Measurements from ENCODE around the gene DHX34.
A peak's percentile ranks its signal among the peaks of the same experiment; 100 is the strongest.
"Not testable (repeated sequence)": the region's sequence is repeated elsewhere in the genome, so short reads cannot be mapped to it uniquely, and the experiment has no call there.

The DHX34 gene

GRCh38 chr19:47386582-47386981, 37.5 kb downstream of the DHX34 start:
- DNase-seq: not testable (repeated sequence)

- DNase-seq: not testable (repeated sequence)
Measured at GRCh38 chr19:47387623-47388022, 38.5 kb downstream of the DHX34 start.

GRCh38 chr19:47388721-47389120, 39.6 kb downstream of the DHX34 start:
- DNase-seq: not testable (repeated sequence)

GRCh38 chr19:47389150-47389556, 40.0 kb downstream of the DHX34 start:
- DNase-seq: no peak

GRCh38 chr19:47390533-47391488, 41.7 kb downstream of the DHX34 start:
- DNase-seq: no peak

GRCh38 chr19:47391510-47392223, 42.6 kb downstream of the DHX34 start:
- DNase-seq: peak in 47 of 56 donors; percentile 14 to 83 (median 42)

- no peak for DNase-seq
Measured at GRCh38 chr19:47398707-47399597, 49.8 kb downstream of the DHX34 start.

GRCh38 chr19:47402504-47402903, 53.4 kb downstream of the DHX34 start:
- no peak for DNase-seq

GRCh38 chr19:47404334-47405196, 55.5 kb downstream of the DHX34 start:
- no peak for DNase-seq

- no peak for DNase-seq
Measured at GRCh38 chr19:47405197-47405550, 56.1 kb downstream of the DHX34 start.

- no peak for DNase-seq
Measured at GRCh38 chr19:47405854-47406417, 56.8 kb downstream of the DHX34 start.

GRCh38 chr19:47406711-47407416, 57.7 kb downstream of the DHX34 start:
- DNase-seq: no peak

GRCh38 chr19:47407417-47407774, 58.3 kb downstream of the DHX34 start:
- no peak for DNase-seq

- no peak for DNase-seq
Measured at GRCh38 chr19:47408156-47408938, 59.2 kb downstream of the DHX34 start.

- no peak for DNase-seq
Measured at GRCh38 chr19:47411101-47411500, 62.0 kb downstream of the DHX34 start.

GRCh38 chr19:47411696-47412095, 62.6 kb downstream of the DHX34 start:
- not testable (repeated sequence) for DNase-seq

- no peak for DNase-seq
Measured at GRCh38 chr19:47413941-47414340, 64.8 kb downstream of the DHX34 start.

- peak in 15 of 56 donors; percentile 3 to 47 (median 23) for DNase-seq
Measured at GRCh38 chr19:47414469-47414868, 65.4 kb downstream of the DHX34 start.

Measured in amygdala (tissue), 56 donors.